GM23338 (cell line): ENCODE data around the gene AP3M1. TPM values are rescaled to one million over a fixed set of nuclear protein-coding genes. Genes with fewer than 3 reads are reported as not detected.

Experiments used
- ATAC-seq: fragments of 200-7000 bp; cut with Tn5 transposase; 3 replicates; pipeline ENCODE4 v1.9.1; 2020
- DNase-seq: peaks from one replicate; pipeline ENCODE4 v3.0.0-alpha.2; 2015; ENCODE audit warnings: low spot score
- H2AFZ ChIP-seq: fragments of 200-600 bp; sonication (generic); 2 replicates; pipeline ENCODE4 v1.8.0; 2016; ENCODE audit warnings: antibody characterized with exemption, mild to moderate bottlenecking, moderate library complexity
- H3F3A ChIP-seq: fragments of 200-600 bp; sonication (generic); replicated peaks from 2 replicates; pipeline ENCODE4 v1.8.0; 2017; ENCODE audit warnings: antibody characterized with exemption, mixed run types, low read depth
- H3K27ac ChIP-seq: fragments of 200-600 bp; sonication (generic); 2 replicates; pipeline ENCODE4 v1.6.1; 2016; ENCODE audit warnings: low read depth
- H3K27me3 ChIP-seq: fragments of 200-600 bp; sonication (generic); 2 replicates; pipeline ENCODE4 v1.8.0; 2016; ENCODE audit warnings: mild to moderate bottlenecking, mixed run types, moderate library complexity; ENCODE audit not compliant: insufficient read depth
- H3K36me3 ChIP-seq: fragments of 200-600 bp; sonication (generic); 2 replicates; pipeline ENCODE4 v1.8.0; 2016; ENCODE audit warnings: mild to moderate bottlenecking; ENCODE audit not compliant: insufficient read depth
- H3K4me1 ChIP-seq: fragments of 200-600 bp; sonication (generic); 2 replicates; pipeline ENCODE4 v1.8.0; 2016; ENCODE audit warnings: mild to moderate bottlenecking, moderate library complexity; ENCODE audit not compliant: insufficient read depth
- H3K4me2 ChIP-seq: fragments of 200-600 bp; sonication (generic); 2 replicates; pipeline ENCODE4 v1.7.1; 2017; ENCODE audit warnings: mixed run types
- H3K4me3 ChIP-seq: fragments of 200-600 bp; sonication (generic); 2 replicates; pipeline ENCODE4 v1.6.1; 2016; ENCODE audit warnings: mixed run types
- H3K79me2 ChIP-seq: fragments of 200-600 bp; sonication (generic); replicated peaks from 2 replicates; pipeline ENCODE4 v1.8.0; 2017; ENCODE audit warnings: mild to moderate bottlenecking; ENCODE audit not compliant: insufficient read depth
- H3K9me2 ChIP-seq: fragments of 200-600 bp; sonication (generic); 2 replicates; pipeline ENCODE4 v1.8.0; 2017; ENCODE audit not compliant: insufficient read depth
- H4K20me1 ChIP-seq: fragments of 200-600 bp; sonication (generic); replicated peaks from 2 replicates; pipeline ENCODE4 v1.8.0; 2017; ENCODE audit warnings: mild to moderate bottlenecking; ENCODE audit not compliant: insufficient read depth
- H3K27ac Mint-ChIP-seq: 2 replicates; pipeline ENCODE4 v1.8.0; 2020; ENCODE audit warnings: inconsistent platforms, mild to moderate bottlenecking, moderate library complexity, mixed read lengths
- H3K27me3 Mint-ChIP-seq: 3 replicates; pipeline ENCODE4 v1.8.0; 2022; ENCODE audit warnings: low read depth, mild to moderate bottlenecking, moderate library complexity, mixed read lengths, inconsistent platforms; ENCODE audit not compliant: insufficient read depth, poor library complexity
- H3K36me3 Mint-ChIP-seq: 3 replicates; pipeline ENCODE4 v1.8.0; 2021; ENCODE audit warnings: low read depth, mild to moderate bottlenecking, inconsistent platforms, moderate library complexity, mixed read lengths
- H3K4me1 Mint-ChIP-seq: 3 replicates; pipeline ENCODE4 v1.8.0; 2020; ENCODE audit warnings: mild to moderate bottlenecking, inconsistent platforms, mixed read lengths
- H3K4me3 Mint-ChIP-seq: 3 replicates; pipeline ENCODE4 v1.8.0; 2021; ENCODE audit warnings: moderate library complexity, mild to moderate bottlenecking, inconsistent platforms, mixed read lengths
- H3K9me3 Mint-ChIP-seq: 3 replicates; pipeline ENCODE4 v1.8.0; 2020; ENCODE audit warnings: moderate library complexity, mild to moderate bottlenecking, inconsistent platforms, mixed read lengths
- CREB1 ChIP-seq: fragments of 250-450 bp; sonication (Bioruptor Pico); IDR thresholded peaks from 2 replicates; pipeline ENCODE4 v1.5.0; 2020; ENCODE audit warnings: low read depth, mild to moderate bottlenecking, moderate library complexity
- EZH2 ChIP-seq: fragments of 200-600 bp; sonication (generic); IDR thresholded peaks from one replicate; pipeline ENCODE4 v1.8.0; 2017; ENCODE audit warnings: antibody characterized with exemption, mild to moderate bottlenecking, low read depth; ENCODE audit not compliant: unreplicated experiment
- EZH2phosphoT487 ChIP-seq: fragments of 200-600 bp; sonication (generic); IDR thresholded peaks from one replicate; pipeline ENCODE4 v1.8.1; 2018; ENCODE audit warnings: antibody characterized with exemption; ENCODE audit not compliant: unreplicated experiment
- JUNB ChIP-seq: IDR thresholded peaks from one replicate; pipeline ENCODE4 v1.6.1; 2016; ENCODE audit warnings: antibody characterized with exemption; ENCODE audit not compliant: unreplicated experiment
- NANOG ChIP-seq: IDR thresholded peaks from 2 replicates; pipeline ENCODE4 v1.6.1; 2016; ENCODE audit warnings: antibody characterized with exemption, borderline replicate concordance
- POLR2AphosphoS5 ChIP-seq: IDR thresholded peaks from 2 replicates; pipeline ENCODE4 v1.6.1; 2016; ENCODE audit warnings: antibody characterized with exemption, low read depth
- STAT1 ChIP-seq: IDR thresholded peaks from one replicate; pipeline ENCODE4 v1.6.1; 2016; ENCODE audit warnings: antibody characterized with exemption; ENCODE audit not compliant: unreplicated experiment
- ZNF114 ChIP-seq: fragments of 250-450 bp; sonication (Bioruptor Pico); IDR thresholded peaks from 2 replicates; pipeline ENCODE4 v1.5.0; 2020; ENCODE audit warnings: mild to moderate bottlenecking, moderate library complexity
- ZNF331 ChIP-seq: fragments of 250-450 bp; sonication (Bioruptor Pico); IDR thresholded peaks from 2 replicates; pipeline ENCODE4 v1.5.0; 2020; ENCODE audit warnings: low read depth, mild to moderate bottlenecking, moderate library complexity
- polyA plus RNA-seq: library from polyadenylated mRNA; unstranded; fragments of >200 nt; fragmentation: Nextera tagmentation; extraction: Ambion mirVana; gene quantifications from 2 replicates; pipeline ENCODE4 v1.2.1, GENCODE V29; 2016
- total RNA-seq: library from RNA; depleted of rRNA; stranded (reverse); fragments of >200 nt; shearing (Covaris generic); gene quantifications from 2 replicates; pipeline ENCODE4 v1.2.3, GENCODE V29; 2014
- TF ChIP-seq, protein P1 (sequence below), 2 experiments: fragments of 200-600 bp in 1 of 2; sonication (generic) in 1 of 2; conservative IDR thresholded peaks; 2 replicates each; pipeline versions ENCODE4 v1.5.1 to v1.6.1; 2016 to 2017; ENCODE audit warnings: antibody characterized with exemption in 2 of 2, low read depth in 2 of 2, mild to moderate bottlenecking in 2 of 2, moderate library complexity in 1 of 2
- TF ChIP-seq, protein P2 (sequence below): IDR thresholded peaks from one replicate; pipeline ENCODE4 v1.6.1; 2018; ENCODE audit warnings: antibody characterized with exemption; ENCODE audit not compliant: unreplicated experiment
- TF ChIP-seq, protein P3 (sequence below): IDR thresholded peaks from 2 replicates; pipeline ENCODE4 v1.6.1; 2016; ENCODE audit warnings: antibody characterized with exemption
- TF ChIP-seq, protein P4 (sequence below): fragments of 250-450 bp; sonication (Bioruptor Pico); IDR thresholded peaks from 2 replicates; pipeline ENCODE4 v1.5.0; 2020; ENCODE audit warnings: mild to moderate bottlenecking, moderate library complexity

Gene AP3M1
- total and polyA plus RNA-seq, 2 experiments from 2014 or later = 13.8 to 41.7 TPM

DNA sequence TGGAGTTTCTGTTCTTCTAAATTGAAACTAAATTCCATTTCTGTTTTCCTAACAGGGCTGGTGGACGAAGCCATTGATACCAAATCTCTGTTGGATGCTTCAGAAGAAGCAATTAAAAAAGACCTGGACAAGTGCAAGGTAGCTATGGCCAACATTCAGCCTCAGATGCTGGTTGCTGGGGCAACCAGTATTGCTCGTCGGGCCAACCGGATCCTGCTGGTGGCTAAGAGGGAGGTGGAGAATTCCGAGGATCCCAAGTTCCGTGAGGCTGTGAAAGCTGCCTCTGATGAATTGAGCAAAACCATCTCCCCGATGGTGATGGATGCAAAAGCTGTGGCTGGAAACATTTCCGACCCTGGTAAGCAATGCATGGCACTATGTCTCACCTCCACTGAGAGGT is 45.6 kb downstream of the AP3M1 start:
- Histone ChIP-seq H3K27me3 (no peaks in the 10 kb centered on the region), H2AFZ (no peak overlapping the region), H3K4me3 (no peak overlapping the region), H3K79me2 (peaks cover 11% of the 10 kb centered on the region), H3K4me1 (no peaks in the 10 kb centered on the region), H3K4me2 (no peak overlapping the region), H3K36me3 (peaks cover 84% of the 10 kb centered on the region), H3K9me2 (no peaks in the 10 kb centered on the region), H4K20me1 (peaks cover 11% of the 10 kb centered on the region), H3K27ac (no peak overlapping the region), H3F3A (peaks cover 23% of the 10 kb centered on the region)
- TF ChIP-seq, protein P1, sequence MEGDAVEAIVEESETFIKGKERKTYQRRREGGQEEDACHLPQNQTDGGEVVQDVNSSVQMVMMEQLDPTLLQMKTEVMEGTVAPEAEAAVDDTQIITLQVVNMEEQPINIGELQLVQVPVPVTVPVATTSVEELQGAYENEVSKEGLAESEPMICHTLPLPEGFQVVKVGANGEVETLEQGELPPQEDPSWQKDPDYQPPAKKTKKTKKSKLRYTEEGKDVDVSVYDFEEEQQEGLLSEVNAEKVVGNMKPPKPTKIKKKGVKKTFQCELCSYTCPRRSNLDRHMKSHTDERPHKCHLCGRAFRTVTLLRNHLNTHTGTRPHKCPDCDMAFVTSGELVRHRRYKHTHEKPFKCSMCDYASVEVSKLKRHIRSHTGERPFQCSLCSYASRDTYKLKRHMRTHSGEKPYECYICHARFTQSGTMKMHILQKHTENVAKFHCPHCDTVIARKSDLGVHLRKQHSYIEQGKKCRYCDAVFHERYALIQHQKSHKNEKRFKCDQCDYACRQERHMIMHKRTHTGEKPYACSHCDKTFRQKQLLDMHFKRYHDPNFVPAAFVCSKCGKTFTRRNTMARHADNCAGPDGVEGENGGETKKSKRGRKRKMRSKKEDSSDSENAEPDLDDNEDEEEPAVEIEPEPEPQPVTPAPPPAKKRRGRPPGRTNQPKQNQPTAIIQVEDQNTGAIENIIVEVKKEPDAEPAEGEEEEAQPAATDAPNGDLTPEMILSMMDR (conservative IDR thresholded peaks at IDR 0.05; ENCODE audit: low read depth in 2 of 2) = no peak
- no peak for TF ChIP-seq EZH2
- no peak for TF ChIP-seq ZNF331 (CRISPR knock-in tag)
- no peak for TF ChIP-seq ZNF114 (CRISPR knock-in tag)
- TF ChIP-seq, protein P2, sequence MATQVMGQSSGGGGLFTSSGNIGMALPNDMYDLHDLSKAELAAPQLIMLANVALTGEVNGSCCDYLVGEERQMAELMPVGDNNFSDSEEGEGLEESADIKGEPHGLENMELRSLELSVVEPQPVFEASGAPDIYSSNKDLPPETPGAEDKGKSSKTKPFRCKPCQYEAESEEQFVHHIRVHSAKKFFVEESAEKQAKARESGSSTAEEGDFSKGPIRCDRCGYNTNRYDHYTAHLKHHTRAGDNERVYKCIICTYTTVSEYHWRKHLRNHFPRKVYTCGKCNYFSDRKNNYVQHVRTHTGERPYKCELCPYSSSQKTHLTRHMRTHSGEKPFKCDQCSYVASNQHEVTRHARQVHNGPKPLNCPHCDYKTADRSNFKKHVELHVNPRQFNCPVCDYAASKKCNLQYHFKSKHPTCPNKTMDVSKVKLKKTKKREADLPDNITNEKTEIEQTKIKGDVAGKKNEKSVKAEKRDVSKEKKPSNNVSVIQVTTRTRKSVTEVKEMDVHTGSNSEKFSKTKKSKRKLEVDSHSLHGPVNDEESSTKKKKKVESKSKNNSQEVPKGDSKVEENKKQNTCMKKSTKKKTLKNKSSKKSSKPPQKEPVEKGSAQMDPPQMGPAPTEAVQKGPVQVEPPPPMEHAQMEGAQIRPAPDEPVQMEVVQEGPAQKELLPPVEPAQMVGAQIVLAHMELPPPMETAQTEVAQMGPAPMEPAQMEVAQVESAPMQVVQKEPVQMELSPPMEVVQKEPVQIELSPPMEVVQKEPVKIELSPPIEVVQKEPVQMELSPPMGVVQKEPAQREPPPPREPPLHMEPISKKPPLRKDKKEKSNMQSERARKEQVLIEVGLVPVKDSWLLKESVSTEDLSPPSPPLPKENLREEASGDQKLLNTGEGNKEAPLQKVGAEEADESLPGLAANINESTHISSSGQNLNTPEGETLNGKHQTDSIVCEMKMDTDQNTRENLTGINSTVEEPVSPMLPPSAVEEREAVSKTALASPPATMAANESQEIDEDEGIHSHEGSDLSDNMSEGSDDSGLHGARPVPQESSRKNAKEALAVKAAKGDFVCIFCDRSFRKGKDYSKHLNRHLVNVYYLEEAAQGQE = no peak
- TF ChIP-seq, protein P3, sequence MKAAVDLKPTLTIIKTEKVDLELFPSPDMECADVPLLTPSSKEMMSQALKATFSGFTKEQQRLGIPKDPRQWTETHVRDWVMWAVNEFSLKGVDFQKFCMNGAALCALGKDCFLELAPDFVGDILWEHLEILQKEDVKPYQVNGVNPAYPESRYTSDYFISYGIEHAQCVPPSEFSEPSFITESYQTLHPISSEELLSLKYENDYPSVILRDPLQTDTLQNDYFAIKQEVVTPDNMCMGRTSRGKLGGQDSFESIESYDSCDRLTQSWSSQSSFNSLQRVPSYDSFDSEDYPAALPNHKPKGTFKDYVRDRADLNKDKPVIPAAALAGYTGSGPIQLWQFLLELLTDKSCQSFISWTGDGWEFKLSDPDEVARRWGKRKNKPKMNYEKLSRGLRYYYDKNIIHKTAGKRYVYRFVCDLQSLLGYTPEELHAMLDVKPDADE = no peak
- TF ChIP-seq NANOG = no peak
- no peak for TF ChIP-seq POLR2AphosphoS5
- no peak for TF ChIP-seq JUNB
- TF ChIP-seq, protein P4, sequence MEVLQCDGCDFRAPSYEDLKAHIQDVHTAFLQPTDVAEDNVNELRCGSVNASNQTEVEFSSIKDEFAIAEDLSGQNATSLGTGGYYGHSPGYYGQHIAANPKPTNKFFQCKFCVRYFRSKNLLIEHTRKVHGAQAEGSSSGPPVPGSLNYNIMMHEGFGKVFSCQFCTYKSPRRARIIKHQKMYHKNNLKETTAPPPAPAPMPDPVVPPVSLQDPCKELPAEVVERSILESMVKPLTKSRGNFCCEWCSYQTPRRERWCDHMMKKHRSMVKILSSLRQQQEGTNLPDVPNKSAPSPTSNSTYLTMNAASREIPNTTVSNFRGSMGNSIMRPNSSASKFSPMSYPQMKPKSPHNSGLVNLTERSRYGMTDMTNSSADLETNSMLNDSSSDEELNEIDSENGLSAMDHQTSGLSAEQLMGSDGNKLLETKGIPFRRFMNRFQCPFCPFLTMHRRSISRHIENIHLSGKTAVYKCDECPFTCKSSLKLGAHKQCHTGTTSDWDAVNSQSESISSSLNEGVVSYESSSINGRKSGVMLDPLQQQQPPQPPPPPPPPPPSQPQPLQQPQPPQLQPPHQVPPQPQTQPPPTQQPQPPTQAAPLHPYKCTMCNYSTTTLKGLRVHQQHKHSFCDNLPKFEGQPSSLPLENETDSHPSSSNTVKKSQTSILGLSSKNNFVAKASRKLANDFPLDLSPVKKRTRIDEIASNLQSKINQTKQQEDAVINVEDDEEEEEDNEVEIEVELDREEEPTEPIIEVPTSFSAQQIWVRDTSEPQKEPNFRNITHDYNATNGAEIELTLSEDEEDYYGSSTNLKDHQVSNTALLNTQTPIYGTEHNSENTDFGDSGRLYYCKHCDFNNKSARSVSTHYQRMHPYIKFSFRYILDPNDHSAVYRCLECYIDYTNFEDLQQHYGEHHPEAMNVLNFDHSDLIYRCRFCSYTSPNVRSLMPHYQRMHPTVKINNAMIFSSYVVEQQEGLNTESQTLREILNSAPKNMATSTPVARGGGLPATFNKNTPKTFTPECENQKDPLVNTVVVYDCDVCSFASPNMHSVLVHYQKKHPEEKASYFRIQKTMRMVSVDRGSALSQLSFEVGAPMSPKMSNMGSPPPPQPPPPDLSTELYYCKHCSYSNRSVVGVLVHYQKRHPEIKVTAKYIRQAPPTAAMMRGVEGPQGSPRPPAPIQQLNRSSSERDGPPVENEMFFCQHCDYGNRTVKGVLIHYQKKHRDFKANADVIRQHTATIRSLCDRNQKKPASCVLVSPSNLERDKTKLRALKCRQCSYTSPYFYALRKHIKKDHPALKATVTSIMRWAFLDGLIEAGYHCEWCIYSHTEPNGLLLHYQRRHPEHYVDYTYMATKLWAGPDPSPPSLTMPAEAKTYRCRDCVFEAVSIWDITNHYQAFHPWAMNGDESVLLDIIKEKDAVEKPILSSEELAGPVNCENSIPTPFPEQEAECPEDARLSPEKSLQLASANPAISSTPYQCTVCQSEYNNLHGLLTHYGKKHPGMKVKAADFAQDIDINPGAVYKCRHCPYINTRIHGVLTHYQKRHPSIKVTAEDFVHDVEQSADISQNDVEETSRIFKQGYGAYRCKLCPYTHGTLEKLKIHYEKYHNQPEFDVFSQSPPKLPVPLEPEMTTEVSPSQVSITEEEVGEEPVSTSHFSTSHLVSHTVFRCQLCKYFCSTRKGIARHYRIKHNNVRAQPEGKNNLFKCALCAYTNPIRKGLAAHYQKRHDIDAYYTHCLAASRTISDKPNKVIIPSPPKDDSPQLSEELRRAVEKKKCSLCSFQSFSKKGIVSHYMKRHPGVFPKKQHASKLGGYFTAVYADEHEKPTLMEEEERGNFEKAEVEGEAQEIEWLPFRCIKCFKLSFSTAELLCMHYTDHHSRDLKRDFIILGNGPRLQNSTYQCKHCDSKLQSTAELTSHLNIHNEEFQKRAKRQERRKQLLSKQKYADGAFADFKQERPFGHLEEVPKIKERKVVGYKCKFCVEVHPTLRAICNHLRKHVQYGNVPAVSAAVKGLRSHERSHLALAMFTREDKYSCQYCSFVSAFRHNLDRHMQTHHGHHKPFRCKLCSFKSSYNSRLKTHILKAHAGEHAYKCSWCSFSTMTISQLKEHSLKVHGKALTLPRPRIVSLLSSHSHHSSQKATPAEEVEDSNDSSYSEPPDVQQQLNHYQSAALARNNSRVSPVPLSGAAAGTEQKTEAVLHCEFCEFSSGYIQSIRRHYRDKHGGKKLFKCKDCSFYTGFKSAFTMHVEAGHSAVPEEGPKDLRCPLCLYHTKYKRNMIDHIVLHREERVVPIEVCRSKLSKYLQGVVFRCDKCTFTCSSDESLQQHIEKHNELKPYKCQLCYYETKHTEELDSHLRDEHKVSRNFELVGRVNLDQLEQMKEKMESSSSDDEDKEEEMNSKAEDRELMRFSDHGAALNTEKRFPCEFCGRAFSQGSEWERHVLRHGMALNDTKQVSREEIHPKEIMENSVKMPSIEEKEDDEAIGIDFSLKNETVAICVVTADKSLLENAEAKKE (CRISPR knock-in tag) = no peak
- TF ChIP-seq EZH2phosphoT487 = no peak
- no peak for TF ChIP-seq CREB1 (CRISPR knock-in tag)
- TF ChIP-seq STAT1 = no peak
- no peak overlapping the region for H3K27ac Mint-ChIP-seq
- ATAC-seq (no peak), DNase-seq (no peak)
- no peak overlapping the region for H3K4me3 Mint-ChIP-seq
- peaks cover 7% of the 10 kb centered on the region for H3K27me3 Mint-ChIP-seq
- H3K4me1 Mint-ChIP-seq = 0 out of 3 replicates have a peak, but pooled peaks cover 3% of the 10 kb centered on the region
- H3K9me3 Mint-ChIP-seq = no peaks in the 10 kb centered on the region
- peaks cover 97% of the 10 kb centered on the region for H3K36me3 Mint-ChIP-seq
